ENCODE results near the gene OR5AU1. TPM values are rescaled to one million over a fixed set of nuclear protein-coding genes. Genes with fewer than 3 reads are reported as not detected.

Gene OR5AU1
- total and polyA plus RNA-seq, 2 of the 4 experiments (the other 2 are of a cell fraction): not detected

DNA sequence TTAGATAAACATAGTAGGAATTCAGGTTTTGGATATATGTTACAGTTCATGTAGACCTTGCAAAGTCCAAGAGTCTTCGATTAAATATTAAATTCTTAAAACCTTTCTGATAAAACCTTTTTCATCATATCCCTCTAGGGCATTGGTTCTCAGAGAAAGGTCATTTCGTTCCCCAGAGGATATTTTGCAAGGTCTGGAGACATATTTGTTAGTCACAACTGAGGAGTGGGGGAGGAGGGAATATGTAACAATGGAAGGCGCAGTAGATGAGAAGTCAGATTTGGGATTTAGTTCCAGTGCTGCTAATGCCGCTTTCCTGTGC, 49.7 kb downstream of the OR5AU1 start (continued):
- TF ChIP-seq, protein P1, sequence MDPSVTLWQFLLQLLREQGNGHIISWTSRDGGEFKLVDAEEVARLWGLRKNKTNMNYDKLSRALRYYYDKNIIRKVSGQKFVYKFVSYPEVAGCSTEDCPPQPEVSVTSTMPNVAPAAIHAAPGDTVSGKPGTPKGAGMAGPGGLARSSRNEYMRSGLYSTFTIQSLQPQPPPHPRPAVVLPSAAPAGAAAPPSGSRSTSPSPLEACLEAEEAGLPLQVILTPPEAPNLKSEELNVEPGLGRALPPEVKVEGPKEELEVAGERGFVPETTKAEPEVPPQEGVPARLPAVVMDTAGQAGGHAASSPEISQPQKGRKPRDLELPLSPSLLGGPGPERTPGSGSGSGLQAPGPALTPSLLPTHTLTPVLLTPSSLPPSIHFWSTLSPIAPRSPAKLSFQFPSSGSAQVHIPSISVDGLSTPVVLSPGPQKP (IDR thresholded peaks at IDR 0.05; ENCODE audit: borderline replicate concordance, low read depth, low read length): no peak

DNA sequence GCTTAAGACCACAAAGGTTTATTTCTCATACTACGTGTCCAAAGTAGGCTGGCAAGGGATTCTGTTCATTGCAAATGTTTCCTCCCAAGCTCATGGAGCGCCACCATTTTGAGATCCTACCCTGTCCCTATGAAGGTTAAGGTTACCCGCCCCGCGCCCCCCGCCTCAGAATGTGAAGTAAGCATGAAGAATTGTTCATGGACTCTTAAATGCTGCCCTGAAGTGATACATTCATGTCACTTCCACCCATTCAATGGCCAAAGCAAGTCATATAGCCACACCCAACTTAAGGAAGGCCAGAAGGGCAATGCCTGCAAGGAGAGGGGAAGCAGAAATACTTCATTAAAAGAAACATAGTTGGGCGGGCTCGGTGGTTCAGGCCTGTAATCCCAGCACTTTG, 50.8 kb downstream of the OR5AU1 start:
- Histone ChIP-seq H3K18ac (ENCODE audit: low read depth, low read length) (no peak overlapping the region), H2AK5ac (ENCODE audit: low read depth, low read length) (no peak overlapping the region), H4K8ac (ENCODE audit: low read depth in 2 of 2, low read length in 2 of 2) (no peak overlapping the region), H3K9ac (ENCODE audit: low read depth, low read length) (no peak overlapping the region), H2BK5ac (ENCODE audit: low read depth, low read length, poor library complexity, severe bottlenecking) (no peak overlapping the region), H3K56ac (ENCODE audit: extremely low read depth, insufficient read depth, low read length) (no peak overlapping the region), H3K4ac (ENCODE audit: low read depth, low read length) (no peak overlapping the region), H3K27ac (ENCODE audit: insufficient read depth, low read length) (no peak overlapping the region), H2BK15ac (ENCODE audit: low read depth, low read length) (no peak overlapping the region), H3K36me3 (ENCODE audit: control insufficient read depth, insufficient read depth, low read length) (no peaks in the 10 kb centered on the region), H4K91ac (ENCODE audit: insufficient read depth, low read depth, low read length) (no peak overlapping the region), H4K5ac (ENCODE audit: low read depth, low read length) (no peak overlapping the region), H2AK9ac (replicated peaks; ENCODE audit: low read depth, low read length, poor library complexity) (no peak overlapping the region), H3K4me2 (ENCODE audit: low read depth, low read length) (no peak overlapping the region), H3K9me3 (ENCODE audit: control insufficient read depth, insufficient read depth, low read length) (no peaks in the 10 kb centered on the region), H3K14ac (replicated peaks; ENCODE audit: low read depth, low read length) (no peak overlapping the region), H2AFZ (replicated peaks; ENCODE audit: low read length, poor library complexity) (no peak overlapping the region), H3K9me1 (ENCODE audit: insufficient read depth, low read length) (peaks cover 3% of the 10 kb centered on the region; the same call in 1 of the 2 replicates), H2BK120ac (ENCODE audit: low read depth, low read length) (no peak overlapping the region), H4K20me1 (ENCODE audit: insufficient read depth, low read length) (no peaks in the 10 kb centered on the region), H3K27me3 (ENCODE audit: control insufficient read depth, insufficient read depth, low read length) (no peaks in the 10 kb centered on the region), H3K79me1 (ENCODE audit: low read depth in 1 of 2, low read length in 2 of 2) (no peaks in the 10 kb centered on the region), H2BK20ac (ENCODE audit: low read depth, low read length) (no peak overlapping the region), H3K4me3 (ENCODE audit: insufficient read depth, low read depth, low read length) (no peak overlapping the region), H3K23ac (ENCODE audit: low read depth, low read length) (no peak overlapping the region), H3K4me1 (ENCODE audit: control insufficient read depth, insufficient read depth, low read length) (peaks cover 4% of the 10 kb centered on the region)
- dilution Hi-C loops (cut with HindIII; ENCODE audit: low sequenced_read_pairs, unreplicated experiment): no loop called here
- POLR2A ChIA-PET (ENCODE audit: unreplicated experiment): interaction anchor here (0.9 kb wide), 1 partner anchor 111 kb away, joined by 5 read pairs; no protein-coding TSS in a partner anchor
- no TSS peak for BruUV-seq (replicated peaks)
- WGBS, 2 experiments (ENCODE audit: extremely low coverage in 2 of 2, insufficient read length in 1 of 2): 82% methylated on average over 2 of the region's 8 CpGs; no CpG with 5 or more reads in 1 of the 2 experiments
- no peak for DNase-seq
- ATAC-seq (ENCODE audit: low read depth): no peak
- intact Hi-C loops (cut with micrococcal nuclease): loop anchor here (2.0 to 5.0 kb wide), 2 partner anchors 18 to 408 kb away; no protein-coding TSS in a partner anchor
- TF ChIP-seq MAZ (IDR thresholded peaks at IDR 0.05; ENCODE audit: borderline replicate concordance, low read depth, low read length) (no peak), RAD21 (IDR thresholded peaks at IDR 0.05; ENCODE audit: low read length) (no peak)
- CTCF ChIA-PET: interaction anchor here (0.5 to 4.2 kb wide), 14 partner anchors 13 to 90 kb away, joined by 3 to 44 read pairs (median 4); no protein-coding TSS in a partner anchor
- in situ Hi-C loops (cut with MboI; ENCODE audit: low sequenced_read_pairs): no loop called here

Small RNAs within 50 kb of the gene (microRNA-seq; reads per million reads assigned to microRNA genes)
- gene RNU6-252P (ENCODE audit: insufficient read depth, insufficient read length): not detected

Small RNAs within 50 kb of the gene (small RNA-seq; reads per million reads assigned to genes)
- gene RNU6-252P: 0 reads per million in 5 experiments

Other genes with a start within 250 kb of the OR5AU1 start
- not detected in 2 replicates for gene RNASE2, start 200.6 kb downstream of the OR5AU1 start, total RNA-seq (2012; rRNA removed)
- not detected in 2 replicates for gene RNASE2, start 200.6 kb downstream of the OR5AU1 start, polyA plus RNA-seq (2012; rRNA removed)
- 25.0 and 32.8 TPM in 2 replicates for gene METTL17, start 166.1 kb downstream of the OR5AU1 start, total RNA-seq (2012; rRNA removed)
- 62.0 and 69.7 TPM in 2 replicates for gene METTL17, start 166.1 kb downstream of the OR5AU1 start, polyA plus RNA-seq (2012; rRNA removed)
- not detected in 2 replicates for gene SLC39A2, start 156.8 kb downstream of the OR5AU1 start, total RNA-seq (2012; rRNA removed)
- gene SLC39A2, start 156.8 kb downstream of the OR5AU1 start, polyA plus RNA-seq (2012; rRNA removed): not detected in 2 replicates
- gene NDRG2, start 131.0 kb downstream of the OR5AU1 start, total RNA-seq (2012; rRNA removed): 0.36 and 0.56 TPM in 2 replicates
- 1.2 and 1.5 TPM in 2 replicates for gene NDRG2, start 131.0 kb downstream of the OR5AU1 start, polyA plus RNA-seq (2012; rRNA removed)
- not detected in 2 replicates for gene TPPP2, start 125.8 kb downstream of the OR5AU1 start, total RNA-seq (2012; rRNA removed)
- not detected in 2 replicates for gene TPPP2, start 125.8 kb downstream of the OR5AU1 start, polyA plus RNA-seq (2012; rRNA removed)
- not detected in 2 replicates for gene RNASE13, start 121.3 kb downstream of the OR5AU1 start, total RNA-seq (2012; rRNA removed)
- not detected in 2 replicates for gene RNASE13, start 121.3 kb downstream of the OR5AU1 start, polyA plus RNA-seq (2012; rRNA removed)
- gene RNASE7, start 113.7 kb downstream of the OR5AU1 start, total RNA-seq (2012; rRNA removed): not detected in 2 replicates
- gene RNASE7, start 113.7 kb downstream of the OR5AU1 start, polyA plus RNA-seq (2012; rRNA removed): not detected in 2 replicates
- gene RNASE8, start 98.2 kb downstream of the OR5AU1 start, total RNA-seq (2012; rRNA removed): not detected in 2 replicates
- gene RNASE8, start 98.2 kb downstream of the OR5AU1 start, polyA plus RNA-seq (2012; rRNA removed): not detected in 2 replicates
- 16.1 and 18.1 TPM in 2 replicates for gene ARHGEF40, start 85.8 kb downstream of the OR5AU1 start, total RNA-seq (2012; rRNA removed)
- 58.4 and 62.8 TPM in 2 replicates for gene ARHGEF40, start 85.8 kb downstream of the OR5AU1 start, polyA plus RNA-seq (2012; rRNA removed)
- 0.83 and 0.90 TPM in 2 replicates for gene ZNF219, start 57.4 kb downstream of the OR5AU1 start, total RNA-seq (2012; rRNA removed)
- gene ZNF219, start 57.4 kb downstream of the OR5AU1 start, polyA plus RNA-seq (2012; rRNA removed): 3.8 and 4.6 TPM in 2 replicates
- not detected in 2 replicates for gene TMEM253, start 55.0 kb downstream of the OR5AU1 start, total RNA-seq (2012; rRNA removed)
- 0.07 TPM in 1 of 2 replicates, not detected in the other for gene TMEM253, start 55.0 kb downstream of the OR5AU1 start, polyA plus RNA-seq (2012; rRNA removed)
- gene HNRNPC, start 113.4 kb upstream of the OR5AU1 start, total RNA-seq (2012; rRNA removed): 308 and 548 TPM in 2 replicates
- gene HNRNPC, start 113.4 kb upstream of the OR5AU1 start, polyA plus RNA-seq (2012; rRNA removed): 366 and 615 TPM in 2 replicates
- gene RPGRIP1, start 124.0 kb upstream of the OR5AU1 start, total RNA-seq (2012; rRNA removed): not detected in 2 replicates
- not detected in 2 replicates for gene RPGRIP1, start 124.0 kb upstream of the OR5AU1 start, polyA plus RNA-seq (2012; rRNA removed)
- 103 and 134 TPM in 2 replicates for gene SUPT16H, start 228.0 kb upstream of the OR5AU1 start, total RNA-seq (2012; rRNA removed)
- gene SUPT16H, start 228.0 kb upstream of the OR5AU1 start, polyA plus RNA-seq (2012; rRNA removed): 38.5 and 50.6 TPM in 2 replicates